Astrocyte of the spinal cord (primary cell): ENCODE measurements around the gene CEP85L.

ENCODE experiments used
- DNase-seq: peaks from one replicate; pipeline ENCODE4 v3.0.0; 2011; ENCODE audit warnings: low read depth, low spot score
- H3K4me3 ChIP-seq: 2 replicates; pipeline ENCODE4 v1.5.1; 2011; ENCODE audit warnings: low read depth, mild to moderate bottlenecking, low read length, moderate library complexity
- CTCF ChIP-seq: IDR thresholded peaks from 2 replicates; pipeline ENCODE4 v1.5.1; 2012; ENCODE audit warnings: low read depth, mild to moderate bottlenecking, low read length, inconsistent platforms
- in situ Hi-C: cut with HindIII; loops from 2 replicates; pipeline ENCODE4 v1.10.0; 2017; ENCODE audit warnings: low sequenced_read_pairs

CEP85L gene

GRCh38 chr6:118617417-118617816 lies 34.0 kb downstream of the CEP85L start:
- H3K4me3 ChIP-seq = no peak overlapping the region
- in situ Hi-C loops = no loop called here
- no peak for DNase-seq
- no peak for TF ChIP-seq CTCF

- no peak overlapping the region for H3K4me3 ChIP-seq
- no peak for TF ChIP-seq CTCF
- in situ Hi-C loops = no loop called here
- DNase-seq = no peak
Measured at GRCh38 chr6:118611334-118611733, 40.1 kb downstream of the CEP85L start.

- no peak for DNase-seq
- TF ChIP-seq CTCF = no peak
- in situ Hi-C loops = no loop called here
- no peak overlapping the region for H3K4me3 ChIP-seq
Measured at GRCh38 chr6:118606858-118607257, 44.5 kb downstream of the CEP85L start.

GRCh38 chr6:118606268-118606667 lies 45.1 kb downstream of the CEP85L start:
- in situ Hi-C loops = no loop called here
- DNase-seq = no peak
- H3K4me3 ChIP-seq = no peak overlapping the region
- no peak for TF ChIP-seq CTCF

- no peak for TF ChIP-seq CTCF
- DNase-seq = no peak
- in situ Hi-C loops = no loop called here
- no peak overlapping the region for H3K4me3 ChIP-seq
Measured at GRCh38 chr6:118603372-118603771, 48.0 kb downstream of the CEP85L start.

- TF ChIP-seq CTCF = no peak
- in situ Hi-C loops = no loop called here
- H3K4me3 ChIP-seq = no peak overlapping the region
- DNase-seq = no peak
Measured at GRCh38 chr6:118602300-118602699, 49.1 kb downstream of the CEP85L start.

GRCh38 chr6:118598324-118598723 lies 53.1 kb downstream of the CEP85L start:
- H3K4me3 ChIP-seq = no peak overlapping the region
- no peak for DNase-seq
- no peak for TF ChIP-seq CTCF
- in situ Hi-C loops = no loop called here
